D721Med (cell line): ENCODE results near the gene SAT1.
"Not testable (repeated sequence)": the region's sequence is repeated elsewhere in the genome, so short reads cannot be mapped to it uniquely, and the experiment has no call there.

Experiments
- DNase-seq: peaks from one replicate; pipeline ENCODE4 v3.0.0; 2011; ENCODE audit warnings: low spot score; ENCODE audit not compliant: insufficient read length
- FAIRE-seq: peaks from 2 replicates; lab custom pipeline; 2011; peaks lifted over from hg19 to GRCh38; lab: Jason Lieb, UNC
- TF ChIP-seq, protein P1 (sequence below): IDR thresholded peaks from 2 replicates; pipeline ENCODE4 v1.5.1; 2012; ENCODE audit warnings: mild to moderate bottlenecking, control low read depth; ENCODE audit not compliant: insufficient read depth; ENCODE audit errors: missing control alignments

SAT1 gene

DNA sequence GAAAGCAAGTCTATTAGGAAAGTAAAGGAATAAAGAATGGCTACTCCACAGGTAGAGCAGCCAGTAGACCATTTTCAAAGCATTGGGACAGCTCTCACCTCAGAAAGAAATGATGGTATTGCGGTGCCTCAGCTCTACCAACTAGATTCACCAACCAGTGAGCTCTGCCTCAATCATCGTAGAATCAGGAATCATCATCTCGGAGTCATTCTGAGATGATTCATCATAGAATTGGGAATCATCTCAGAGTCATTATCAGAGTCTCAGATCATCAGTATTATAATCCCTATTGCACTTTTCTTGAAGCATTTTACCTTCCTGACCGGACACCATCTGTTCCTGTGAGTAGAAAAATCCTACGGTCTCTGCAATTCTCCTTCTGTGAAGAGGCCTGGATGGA lies 17.5 kb upstream of the SAT1 start:
- DNase-seq = no peak
- TF ChIP-seq, protein P1, sequence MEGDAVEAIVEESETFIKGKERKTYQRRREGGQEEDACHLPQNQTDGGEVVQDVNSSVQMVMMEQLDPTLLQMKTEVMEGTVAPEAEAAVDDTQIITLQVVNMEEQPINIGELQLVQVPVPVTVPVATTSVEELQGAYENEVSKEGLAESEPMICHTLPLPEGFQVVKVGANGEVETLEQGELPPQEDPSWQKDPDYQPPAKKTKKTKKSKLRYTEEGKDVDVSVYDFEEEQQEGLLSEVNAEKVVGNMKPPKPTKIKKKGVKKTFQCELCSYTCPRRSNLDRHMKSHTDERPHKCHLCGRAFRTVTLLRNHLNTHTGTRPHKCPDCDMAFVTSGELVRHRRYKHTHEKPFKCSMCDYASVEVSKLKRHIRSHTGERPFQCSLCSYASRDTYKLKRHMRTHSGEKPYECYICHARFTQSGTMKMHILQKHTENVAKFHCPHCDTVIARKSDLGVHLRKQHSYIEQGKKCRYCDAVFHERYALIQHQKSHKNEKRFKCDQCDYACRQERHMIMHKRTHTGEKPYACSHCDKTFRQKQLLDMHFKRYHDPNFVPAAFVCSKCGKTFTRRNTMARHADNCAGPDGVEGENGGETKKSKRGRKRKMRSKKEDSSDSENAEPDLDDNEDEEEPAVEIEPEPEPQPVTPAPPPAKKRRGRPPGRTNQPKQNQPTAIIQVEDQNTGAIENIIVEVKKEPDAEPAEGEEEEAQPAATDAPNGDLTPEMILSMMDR = no peak
- FAIRE-seq = no peak

- FAIRE-seq (no peak), DNase-seq (no peak)
- TF ChIP-seq, protein P1 = no peak
Measured at GRCh38 chrX:23765868-23766267, 17.1 kb upstream of the SAT1 start.

DNA sequence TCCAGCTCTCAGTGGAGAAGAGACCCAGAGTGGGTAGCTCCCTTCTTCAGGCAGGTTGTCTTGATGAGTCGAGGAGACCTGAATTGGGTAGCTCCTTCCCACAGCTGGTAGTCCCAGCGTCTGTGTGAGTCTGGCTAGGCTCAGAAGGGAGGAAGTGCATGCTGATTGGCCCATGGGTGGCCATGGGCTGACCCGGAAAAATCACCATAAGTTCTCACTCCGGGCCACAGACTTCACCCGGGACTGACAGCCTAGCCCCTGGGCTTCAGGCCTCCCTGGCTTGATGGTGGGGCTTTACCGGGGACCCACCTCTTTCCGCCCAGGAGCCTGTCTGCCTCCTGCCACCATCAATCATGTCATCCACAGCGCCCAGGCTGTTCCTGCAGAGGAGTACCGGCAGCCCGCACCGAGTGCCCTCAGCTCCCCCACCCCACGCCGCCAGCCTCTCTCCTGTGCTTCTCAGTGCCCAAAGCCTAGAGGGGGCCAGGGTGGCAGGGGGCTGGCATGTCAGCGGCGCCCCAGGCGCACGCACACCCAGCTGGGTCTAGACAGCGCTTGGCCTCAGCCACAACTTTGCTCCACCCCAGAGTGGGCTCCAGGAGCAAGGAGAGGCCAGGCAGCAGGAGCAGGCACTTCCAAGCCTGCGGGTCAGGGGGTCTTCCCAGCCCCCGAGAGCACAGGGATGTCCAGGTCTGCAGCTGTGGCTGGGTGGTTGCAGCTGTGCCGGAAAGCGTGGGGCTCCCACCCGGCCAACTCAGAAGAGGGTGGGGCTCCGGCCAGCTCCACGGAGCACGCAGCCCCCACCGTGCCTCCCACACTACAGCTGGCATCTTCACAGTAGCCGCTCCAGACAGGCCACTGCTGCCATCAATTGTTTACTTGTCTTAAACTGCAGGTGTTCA lies 16.1 kb upstream of the SAT1 start:
- no peak for FAIRE-seq
- TF ChIP-seq, protein P1 = no peak
- no peak for DNase-seq

- TF ChIP-seq, protein P1 = no peak
- no peak for DNase-seq
- FAIRE-seq = no peak
Measured at GRCh38 chrX:23770142-23770541, 12.8 kb upstream of the SAT1 start.

DNA sequence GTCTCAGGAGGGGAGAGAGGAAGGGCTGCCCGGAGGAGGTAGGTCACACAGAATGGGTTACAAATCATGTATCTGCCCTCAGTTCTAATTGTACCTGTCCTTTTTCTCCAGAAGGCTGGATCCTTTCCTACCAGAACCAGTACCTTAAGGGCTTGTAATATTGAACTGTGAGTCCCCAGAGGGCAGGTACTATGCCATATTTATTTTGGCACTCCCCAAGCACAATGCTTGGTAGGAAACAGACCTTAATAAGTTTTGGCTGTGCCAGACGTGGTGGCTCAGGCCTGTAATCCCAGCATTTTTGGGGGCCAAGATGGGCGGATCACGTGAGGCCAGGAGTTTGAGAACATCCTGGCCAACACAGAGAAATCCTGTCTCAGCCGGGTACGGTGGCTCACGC lies 11.9 kb upstream of the SAT1 start:
- DNase-seq, FAIRE-seq: not testable (repeated sequence)

- DNase-seq (no peak), FAIRE-seq (no peak)
- TF ChIP-seq, protein P1 = no peak
Measured at GRCh38 chrX:23773601-23774175, 9.3 kb upstream of the SAT1 start.

DNA sequence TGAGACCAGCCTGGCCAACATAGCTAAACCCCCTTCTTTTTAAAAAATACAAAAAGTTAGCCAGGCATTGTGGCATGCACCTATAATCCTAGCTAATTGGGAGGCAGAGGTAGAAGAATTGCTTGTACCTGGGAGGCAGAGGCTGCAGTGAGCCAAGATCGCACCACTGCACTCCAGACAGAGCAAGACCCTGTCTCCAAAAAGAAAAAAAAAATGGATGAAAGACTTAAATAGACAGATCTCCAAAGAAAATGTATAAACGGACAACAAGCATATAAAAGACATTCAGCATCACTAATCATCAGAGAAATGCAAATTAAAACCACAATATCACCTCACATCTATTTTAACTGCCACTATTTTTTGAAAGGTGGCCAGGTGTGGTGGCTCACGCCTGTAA lies 6.6 kb upstream of the SAT1 start:
- TF ChIP-seq, protein P1 = no peak
- FAIRE-seq = no peak
- DNase-seq = no peak
